Fibroblast of lung (primary cell): ENCODE measurements around the gene PVALB. TPM values are rescaled to one million over a fixed set of nuclear protein-coding genes. Genes with fewer than 3 reads are reported as not detected.

ENCODE experiments used
- DNase-seq, 2 donors: peaks; one replicate each; pipeline versions ENCODE4 v3.0.0 to v3.0.0-alpha.2; 2010; ENCODE audit warnings: low read depth in 2 of 2
- H2AFZ ChIP-seq: 2 replicates; pipeline ENCODE4 v1.5.1; 2012; ENCODE audit warnings: low read length, control low read depth, inconsistent platforms
- H3K27ac ChIP-seq: 2 replicates; pipeline ENCODE4 v1.5.1; 2011; ENCODE audit warnings: low read length, control low read depth; ENCODE audit not compliant: insufficient read depth
- H3K27me3 ChIP-seq: 2 replicates; pipeline ENCODE4 v1.5.1; 2011; ENCODE audit warnings: mild to moderate bottlenecking, low read length; ENCODE audit not compliant: control insufficient read depth, insufficient read depth
- H3K36me3 ChIP-seq: 2 replicates; pipeline ENCODE4 v1.5.1; 2011; ENCODE audit warnings: low read length; ENCODE audit not compliant: control insufficient read depth, insufficient read depth
- H3K4me1 ChIP-seq: 2 replicates; pipeline ENCODE4 v1.5.1; 2011; ENCODE audit warnings: low read length; ENCODE audit not compliant: control insufficient read depth, insufficient read depth; ENCODE audit errors: extremely low read depth
- H3K4me2 ChIP-seq: 2 replicates; pipeline ENCODE4 v1.5.1; 2011; ENCODE audit warnings: low read length, control low read depth; ENCODE audit not compliant: insufficient read depth; ENCODE audit errors: extremely low read depth
- H3K4me3 ChIP-seq, 4 experiments: fragments of 200-600 bp in 1 of 4; sonication (generic) in 1 of 4; replicated peaks in 1 of 4; 2 replicates each; pipeline ENCODE4 v1.5.1; 2011 to 2016; ENCODE audit warnings: low read length in 4 of 4, low read depth in 3 of 4, mild to moderate bottlenecking in 3 of 4, control low read depth in 2 of 4, inconsistent platforms in 1 of 4, mixed read lengths in 1 of 4; ENCODE audit not compliant: insufficient read depth in 1 of 4; ENCODE audit errors: control extremely low read depth in 1 of 4
- H3K79me2 ChIP-seq: 2 replicates; pipeline ENCODE4 v1.5.1; 2012; ENCODE audit warnings: mild to moderate bottlenecking, low read length, inconsistent platforms; ENCODE audit not compliant: control insufficient read depth, insufficient read depth
- H3K9ac ChIP-seq: 2 replicates; pipeline ENCODE4 v1.5.1; 2011; ENCODE audit warnings: mild to moderate bottlenecking, low read length, control low read depth; ENCODE audit not compliant: insufficient read depth
- H3K9me3 ChIP-seq: 2 replicates; pipeline ENCODE4 v1.5.1; 2012; ENCODE audit warnings: low read depth, low read length; ENCODE audit not compliant: control insufficient read depth, insufficient read depth
- H4K20me1 ChIP-seq: 2 replicates; pipeline ENCODE4 v1.5.1; 2011; ENCODE audit warnings: low read length; ENCODE audit not compliant: control insufficient read depth, insufficient read depth; ENCODE audit errors: extremely low read depth
- CTCF ChIP-seq, 2 donors: IDR thresholded peaks in 1 of 2; conservative IDR thresholded peaks in 1 of 2; 1 replicate in 1 of 2; 2 replicates in 1 of 2; pipeline ENCODE4 v1.5.1; 2011 to 2012; ENCODE audit warnings: low read length in 2 of 2, control low read depth in 1 of 2, inconsistent platforms in 1 of 2, low read depth in 1 of 2, mild to moderate bottlenecking in 1 of 2
- EZH2 ChIP-seq: IDR thresholded peaks from 2 replicates; pipeline ENCODE4 v1.5.1; 2012; ENCODE audit warnings: low read length, control low read depth, mild to moderate bottlenecking; ENCODE audit errors: missing control alignments
- polyA plus RNA-seq, 2 donors: library from polyadenylated mRNA; depleted of rRNA in 1 of 2; stranded (reverse) in 1 of 2; unstranded in 1 of 2; fragments of >200 nt; gene quantifications; 2 replicates each; pipeline ENCODE4 v1.2.1, GENCODE V29; 2011 to 2012; ENCODE audit warnings: missing spikeins in 1 of 2
- total RNA-seq: library from RNA; depleted of rRNA; stranded (reverse); fragments of >200 nt; gene quantifications from 2 replicates; pipeline ENCODE4 v1.2.1, GENCODE V29; 2014

Gene PVALB
- total and polyA plus RNA-seq, 2 donors (not counting 1 experiment from before 2014, with no cell fraction given), result not detected

DNA sequence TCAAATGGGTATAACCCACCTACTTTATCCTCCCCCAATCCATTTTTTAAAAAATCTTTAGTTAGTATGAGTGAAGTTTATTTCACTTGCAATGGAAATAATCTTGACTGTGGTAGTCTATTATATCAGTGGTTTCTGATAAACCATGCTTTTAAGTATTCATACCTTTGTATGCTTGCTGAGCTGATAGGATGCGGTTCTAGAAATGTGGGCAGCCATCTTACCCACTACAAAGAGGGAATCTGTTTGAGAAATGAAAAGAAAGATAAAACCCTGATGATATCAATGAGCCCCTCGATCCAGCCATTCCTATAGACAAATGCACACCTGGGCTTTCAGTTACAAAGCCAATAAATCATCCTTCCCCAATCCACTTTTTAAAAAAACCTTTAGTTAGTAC is 13.8 kb upstream of the PVALB start:
- no peaks in the 10 kb centered on the region for H3K4me1 ChIP-seq
- H4K20me1 ChIP-seq, result no peaks in the 10 kb centered on the region
- H3K4me2 ChIP-seq, result no peak overlapping the region
- DNase-seq, result no peak
- H3K79me2 ChIP-seq, result no peaks in the 10 kb centered on the region
- no peak overlapping the region for H3K9ac ChIP-seq
- H3K4me3 ChIP-seq, result no peak overlapping the region
- no peaks in the 10 kb centered on the region for H3K9me3 ChIP-seq
- no peak overlapping the region for H3K27ac ChIP-seq
- no peaks in the 10 kb centered on the region for H3K27me3 ChIP-seq
- no peak for TF ChIP-seq EZH2
- TF ChIP-seq CTCF (conservative IDR thresholded peaks at IDR 0.05 in 1 of 2, IDR thresholded peaks at IDR 0.05 in 1 of 2; ENCODE audit: low read depth in 1 of 2, low read length in 2 of 2), result no peak
- no peaks in the 10 kb centered on the region for H3K36me3 ChIP-seq
- H2AFZ ChIP-seq, result no peak overlapping the region

- H2AFZ ChIP-seq, result no peak overlapping the region
- H3K4me3 ChIP-seq, result no peak overlapping the region
- H3K79me2 ChIP-seq, result no peaks in the 10 kb centered on the region
- no peak overlapping the region for H3K27ac ChIP-seq
- no peaks in the 10 kb centered on the region for H3K4me1 ChIP-seq
- H4K20me1 ChIP-seq, result no peaks in the 10 kb centered on the region
- H3K9me3 ChIP-seq, result no peaks in the 10 kb centered on the region
- no peak overlapping the region for H3K4me2 ChIP-seq
- H3K27me3 ChIP-seq, result no peaks in the 10 kb centered on the region
- no peak for DNase-seq
- no peak for TF ChIP-seq EZH2
- no peak for TF ChIP-seq CTCF (conservative IDR thresholded peaks at IDR 0.05 in 1 of 2, IDR thresholded peaks at IDR 0.05 in 1 of 2; ENCODE audit: low read depth in 1 of 2, low read length in 2 of 2)
- H3K9ac ChIP-seq, result no peak overlapping the region
- H3K36me3 ChIP-seq, result no peaks in the 10 kb centered on the region
Measured at GRCh38 chr22:36829370-36830002, 12.7 kb upstream of the PVALB start.

GRCh38 chr22:36828815-36829214 is 12.0 kb upstream of the PVALB start:
- H3K27me3 ChIP-seq, result no peaks in the 10 kb centered on the region
- H2AFZ ChIP-seq, result no peak overlapping the region
- H3K27ac ChIP-seq, result no peak overlapping the region
- no peak overlapping the region for H3K9ac ChIP-seq
- no peaks in the 10 kb centered on the region for H3K4me1 ChIP-seq
- H3K36me3 ChIP-seq, result no peaks in the 10 kb centered on the region
- H3K79me2 ChIP-seq, result no peaks in the 10 kb centered on the region
- DNase-seq, result no peak
- H3K4me3 ChIP-seq, result no peak overlapping the region
- H3K4me2 ChIP-seq, result no peak overlapping the region
- TF ChIP-seq EZH2 (no peak), CTCF (conservative IDR thresholded peaks at IDR 0.05 in 1 of 2, IDR thresholded peaks at IDR 0.05 in 1 of 2; ENCODE audit: low read depth in 1 of 2, low read length in 2 of 2) (no peak)
- no peaks in the 10 kb centered on the region for H4K20me1 ChIP-seq
- H3K9me3 ChIP-seq, result no peaks in the 10 kb centered on the region
